Adipose tissue (tissue), 3 donors: ENCODE measurements around the gene PACSIN2. TPM values are rescaled to one million over a fixed set of nuclear protein-coding genes. Genes with fewer than 3 reads are reported as not detected.

Experiments
- H3K27ac ChIP-seq: one replicate; pipeline ENCODE4 v1.5.1; 2013; ENCODE audit warnings: low read depth, low read length
- WGBS, 3 donors: extraction: QIAGEN DNeasy Blood & Tissue Kit; methylation state at CpG; one replicate each; pipeline ENCODE4 v1.1.7; 2013; 5-methylcytosine and 5-hydroxymethylcytosine counted together
- polyA plus RNA-seq, 3 donors: library from polyadenylated mRNA; stranded (reverse); fragments of 200-250 nt; gene quantifications; one replicate each; pipeline ENCODE4 v1.2.3, GENCODE V29; 2013
- donor health status: healthy with polysubstance abuse.
- donor health status: Bipolar disorder and iron deficiency.
- donor health status: healthy.

PACSIN2 gene
- polyA plus RNA-seq, 3 donors, result 21.9 to 53.1 (median 24.6) TPM

GRCh38 chr22:42834177-42834949 is 180.6 kb downstream of the PACSIN2 start:
- 56 to 87% (median 80%) methylated on average over 5 of the region's 5 CpGs for WGBS, 3 donors
- no peak overlapping the region for H3K27ac ChIP-seq

- no peak overlapping the region for H3K27ac ChIP-seq
Observed at GRCh38 chr22:42833104-42833503, 181.8 kb downstream of the PACSIN2 start.

GRCh38 chr22:42831712-42832111 is 183.2 kb downstream of the PACSIN2 start:
- 91 to 98% (median 94%) methylated on average over 4 of the region's 4 CpGs for WGBS, 3 donors
- no peak overlapping the region for H3K27ac ChIP-seq

- WGBS, 3 donors, result 86 to 91% (median 89%) methylated on average over 5 of the region's 5 CpGs
- H3K27ac ChIP-seq, result no peak overlapping the region
Observed at GRCh38 chr22:42830161-42830560, 184.8 kb downstream of the PACSIN2 start.

- 46 to 87% (median 78%) methylated on average over 3 of the region's 3 CpGs for whole genome bisulfite sequencing, 3 donors
- H3K27ac ChIP-seq, result no peak overlapping the region
Observed at GRCh38 chr22:42829302-42829701, 185.6 kb downstream of the PACSIN2 start.

GRCh38 chr22:42825796-42826195 is 189.2 kb downstream of the PACSIN2 start:
- no peak overlapping the region for H3K27ac ChIP-seq
- 73 to 85% (median 79%) methylated on average over 3 of the region's 3 CpGs for WGBS, 3 donors

- 96 to 98% (median 96%) methylated on average over 3 of the region's 3 CpGs for WGBS, 3 donors
- no peak overlapping the region for H3K27ac ChIP-seq
Observed at GRCh38 chr22:42821386-42821785, 193.6 kb downstream of the PACSIN2 start.

- WGBS, 3 donors, result 28 to 58% (median 49%) methylated on average over 9 of the region's 9 CpGs
- no peak overlapping the region for H3K27ac ChIP-seq
Observed at GRCh38 chr22:42820045-42820763, 194.7 kb downstream of the PACSIN2 start.

Other genes starting within 250 kb of the PACSIN2 start
- gene ARFGAP3, start 157.9 kb downstream of the PACSIN2 start, polyA plus RNA-seq, result 10 to 100 TPM; 23.1 to 59.1 (median 27.9) TPM
- gene TTLL1, start 74.2 kb upstream of the PACSIN2 start, polyA plus RNA-seq, result 1 to 10 TPM; 2.7 to 7.9 (median 2.9) TPM
- 1 to 10 TPM in 1 of 3 donors, under 1 TPM in 1, not detected in 1; 1.00 to 1.0 TPM for gene BIK, start 95.6 kb upstream of the PACSIN2 start, polyA plus RNA-seq
- gene MCAT, start 128.2 kb upstream of the PACSIN2 start, polyA plus RNA-seq, result 10 to 100 TPM in 2 of 3 donors, 1 to 10 TPM in 1; 9.8 to 19.8 (median 15.3) TPM
- 100 to 1,000 TPM; 138 to 661 (median 447) TPM for gene TSPO, start 136.4 kb upstream of the PACSIN2 start, polyA plus RNA-seq
- 10 to 100 TPM; 20.1 to 30.0 (median 23.2) TPM for gene TTLL12, start 172.0 kb upstream of the PACSIN2 start, polyA plus RNA-seq